GM19452 (cell line): Measurements from ENCODE around the gene CDH4.

Source experiments
- ATAC-seq: cut with Tn5 transposase; IDR thresholded peaks from one replicate; pipeline ENCODE4 v1.9.1; 2021; ENCODE audit not compliant: unreplicated experiment

Gene CDH4

GRCh38 chr20:61661025-61661424 lies 409.0 kb downstream of the CDH4 start:
- no peak for ATAC-seq

GRCh38 chr20:61661583-61661982 lies 409.5 kb downstream of the CDH4 start:
- no peak for ATAC-seq

GRCh38 chr20:61662226-61662967 lies 410.3 kb downstream of the CDH4 start:
- no peak for ATAC-seq

- ATAC-seq, result no peak
Measured at GRCh38 chr20:61662968-61663331, 410.9 kb downstream of the CDH4 start.

- no peak for ATAC-seq
Measured at GRCh38 chr20:61663521-61664425, 411.7 kb downstream of the CDH4 start.

- no peak for ATAC-seq
Measured at GRCh38 chr20:61664556-61665320, 412.7 kb downstream of the CDH4 start.

GRCh38 chr20:61665528-61666470 lies 413.7 kb downstream of the CDH4 start:
- ATAC-seq, result no peak

- no peak for ATAC-seq
Measured at GRCh38 chr20:61666471-61666832, 414.4 kb downstream of the CDH4 start.

- ATAC-seq, result no peak
Measured at GRCh38 chr20:61667056-61667792, 415.2 kb downstream of the CDH4 start.

GRCh38 chr20:61668065-61668650 lies 416.1 kb downstream of the CDH4 start:
- ATAC-seq, result no peak

GRCh38 chr20:61668771-61669503 lies 416.9 kb downstream of the CDH4 start:
- no peak for ATAC-seq

- no peak for ATAC-seq
Measured at GRCh38 chr20:61670274-61670673, 418.2 kb downstream of the CDH4 start.

- ATAC-seq, result no peak
Measured at GRCh38 chr20:61671559-61671958, 419.5 kb downstream of the CDH4 start.

- ATAC-seq, result no peak
Measured at GRCh38 chr20:61673152-61673847, 421.2 kb downstream of the CDH4 start.

GRCh38 chr20:61674121-61674520 lies 422.1 kb downstream of the CDH4 start:
- no peak for ATAC-seq

GRCh38 chr20:61674688-61675087 lies 422.6 kb downstream of the CDH4 start:
- no peak for ATAC-seq

GRCh38 chr20:61677928-61678327 lies 425.9 kb downstream of the CDH4 start:
- ATAC-seq, result no peak

- no peak for ATAC-seq
Measured at GRCh38 chr20:61678437-61678836, 426.4 kb downstream of the CDH4 start.
